ENCODE results near the gene HILPDA. TPM values are rescaled to one million over a fixed set of nuclear protein-coding genes. Genes with fewer than 3 reads are reported as not detected.

Gene HILPDA
- total and polyA plus RNA-seq, 10 of the 15 experiments (the other 5 are each of a cell fraction or from before 2014, with no cell fraction given), result 12.0 to 232 (median 26.4) TPM

- Histone ChIP-seq H3K4me1 (ENCODE audit: control insufficient read depth, insufficient read depth, low read length) (peaks cover 14% of the 10 kb centered on the region), H2AFZ (ENCODE audit: control insufficient read depth, low read depth, low read length) (peak overlapping the region; percentile 89), H3K27ac (ENCODE audit: control insufficient read depth, insufficient read depth) (no peak overlapping the region), H3K9ac (ENCODE audit: control insufficient read depth, insufficient read depth, low read length) (peak overlapping the region; percentile 39; the same call in 1 of the 2 replicates), H3K9me3 (replicated peaks; ENCODE audit: control insufficient read depth, insufficient read depth, low read length) (no peaks in the 10 kb centered on the region), H3K79me2 (ENCODE audit: control insufficient read depth, insufficient read depth, low read length) (peaks cover 12% of the 10 kb centered on the region), H3K36me3 (ENCODE audit: control insufficient read depth in 2 of 2, insufficient read depth in 2 of 2, low read length in 1 of 2) (no peaks in the 10 kb centered on the region), H3K27me3 (replicated peaks in 1 of 2; ENCODE audit: control insufficient read depth in 2 of 2, insufficient read depth in 2 of 2, low read length in 1 of 2) (no peaks in the 10 kb centered on the region; a peak in 1 of 4 replicates), H3K4me3 (peak overlapping the region; percentile 90), H3K4me2 (ENCODE audit: control insufficient read depth, insufficient read depth) (peak overlapping the region; percentile 95), H4K20me1 (ENCODE audit: control insufficient read depth, insufficient read depth) (no peaks in the 10 kb centered on the region)
- TF ChIP-seq NFXL1 (IDR thresholded peaks at IDR 0.05; ENCODE audit: borderline replicate concordance) (no peak), FOXK2 (IDR thresholded peaks at IDR 0.05) (no peak), BCL3 (IDR thresholded peaks at IDR 0.05; ENCODE audit: borderline replicate concordance, insufficient read depth, low read depth, low read length, poor library complexity, severe bottlenecking) (no peak), MYB (IDR thresholded peaks at IDR 0.05; ENCODE audit: borderline replicate concordance, low read depth, low read length) (no peak), SP1 (IDR thresholded peaks at IDR 0.05; ENCODE audit: low read depth, low read length) (no peak), PML (IDR thresholded peaks at IDR 0.05; ENCODE audit: low read length) (no peak), SPI1 (IDR thresholded peaks at IDR 0.05; ENCODE audit: borderline replicate concordance, insufficient read depth, low read depth, low read length) (no peak), JUND (IDR thresholded peaks at IDR 0.05; ENCODE audit: low read depth, low read length) (no peak), ZBTB4 (CRISPR knock-in tag; IDR thresholded peaks at IDR 0.05) (no peak), MTA3 (IDR thresholded peaks at IDR 0.05; ENCODE audit: borderline replicate concordance, low read length) (no peak), USF2 (IDR thresholded peaks at IDR 0.05; ENCODE audit: borderline replicate concordance, low read depth, low read length) (no peak), E2F4 (IDR thresholded peaks at IDR 0.05; ENCODE audit: low read depth, low read length) (no peak)
- SMC1A ChIA-PET (ENCODE audit: uncharacterized antibody, unreplicated experiment), result interaction anchor here (1.1 to 2.4 kb wide), 2 partner anchors 17 to 26 kb away, joined by 3 to 12 read pairs; no protein-coding TSS in a partner anchor
- intact Hi-C loops (cut with micrococcal nuclease; ENCODE audit: unreplicated experiment), result no loop called here
- ATAC-seq, result no peak
- 27% methylated on average over 25 of the region's 25 CpGs for WGBS (ENCODE audit: insufficient coverage, insufficient replicate concordance, low lambda C conversion rate, missing lambda C conversion rate)
- BruUV-seq (replicated peaks), result no TSS peak
- DNase-seq (ENCODE audit: low read depth, low spot score), result no peak
- RAD21 ChIA-PET (ENCODE audit: unreplicated experiment), result interaction anchor here (1.4 to 4.9 kb wide), 4 partner anchors 9 to 61 kb away, joined by 3 to 23 read pairs (median 4); no protein-coding TSS in a partner anchor
- no peak for FAIRE-seq
- CTCF ChIA-PET, result interaction anchor here (0.9 to 23.9 kb wide), 5 partner anchors 10 to 475 kb away, joined by 3 to 458 read pairs (median 4); no protein-coding TSS in a partner anchor
- POLR2A ChIA-PET, result interaction anchor here (1.6 to 1.7 kb wide), 2 partner anchors 45 to 47 kb away, joined by 5 to 7 read pairs; partner anchors contain the start of gene HILPDA
- in situ Hi-C loops (cut with MboI), result no loop called here
These were observed 46.7 kb upstream of the HILPDA start for GRCh38 chr7:128408709-128409595.

Data from GM12878 (cell line).